Gastroesophageal sphincter (tissue), 3 donors: Measurements from ENCODE around the gene MAST1.

Experiments
- CTCF ChIP-seq, 4 experiments: fragments of 200-600 bp in 2 of 4; fragments of 450-650 bp in 2 of 4; sonication (generic) in 1 of 4; IDR thresholded peaks; one replicate each; pipeline ENCODE4 v1.5.1; 2017 to 2019; ENCODE audit warnings: antibody characterized with exemption in 4 of 4, mild to moderate bottlenecking in 2 of 4, moderate library complexity in 2 of 4
- EP300 ChIP-seq: sonication (generic); formaldehyde crosslinking; IDR thresholded peaks from one replicate; pipeline ENCODE4 v1.6.1; 2017; ENCODE audit warnings: antibody characterized with exemption, mild to moderate bottlenecking
- POLR2A ChIP-seq, 2 donors: fragments of 450-650 bp; IDR thresholded peaks; one replicate each; pipeline ENCODE4 v1.6.1; 2017; ENCODE audit warnings: antibody characterized with exemption in 2 of 2, mild to moderate bottlenecking in 2 of 2, moderate library complexity in 1 of 2
- POLR2AphosphoS5 ChIP-seq: sonication (generic); formaldehyde crosslinking; IDR thresholded peaks from one replicate; pipeline ENCODE4 v1.6.1; 2017; ENCODE audit warnings: antibody characterized with exemption

- TF ChIP-seq CTCF (IDR thresholded peaks at IDR 0.05) (peak; percentile 98 to 99 (median 98)), POLR2A (IDR thresholded peaks at IDR 0.05) (no peak), POLR2AphosphoS5 (peak; percentile 11), EP300 (no peak)
These were observed 9.1 kb downstream of the MAST1 start for GRCh38 chr19:12847159-12848139.
